Activated naive CD4-positive, alpha-beta T cell treated with anti-CD3 and anti-CD28 coated beads for 36 hours (primary cell): ENCODE data around the gene LCA5L. TPM values are rescaled to one million over a fixed set of nuclear protein-coding genes. Genes with fewer than 3 reads are reported as not detected.
A peak's percentile ranks its signal among the peaks of the same experiment; 100 is the strongest.

Experiments used
- CTCF ChIA-PET: fragments of 350-600 bp; sonication (Branson Sonifier 250); formaldehyde crosslinking; loops from one replicate; lab custom pipeline; 2021; ENCODE audit warnings: antibody characterized with exemption; lab: Charles Lee
- DNase-seq: peaks from one replicate; pipeline ENCODE4 v3.0.0-alpha.2; 2020
- H3K27ac Mint-ChIP-seq: one replicate; pipeline ENCODE4 v1.8.0; 2021; ENCODE audit warnings: mild to moderate bottlenecking, mixed read lengths
- H3K27me3 Mint-ChIP-seq: one replicate; pipeline ENCODE4 v1.8.0; 2021; ENCODE audit warnings: low read depth, mixed read lengths
- H3K36me3 Mint-ChIP-seq: one replicate; pipeline ENCODE4 v1.8.0; 2021; ENCODE audit warnings: low read depth, mixed read lengths
- H3K4me1 Mint-ChIP-seq: one replicate; pipeline ENCODE4 v1.8.0; 2021; ENCODE audit warnings: low read depth, mixed read lengths
- H3K4me3 Mint-ChIP-seq: one replicate; pipeline ENCODE4 v1.8.0; 2021; ENCODE audit warnings: mild to moderate bottlenecking, moderate library complexity, mixed read lengths
- H3K9me3 Mint-ChIP-seq: one replicate; pipeline ENCODE4 v1.8.0; 2021; ENCODE audit warnings: mixed read lengths
- intact Hi-C: fragments of 100-400 bp; cut with micrococcal nuclease; formaldehyde crosslinking; loops from one replicate; pipeline ENCODE4 v1.15.1; 2023
- total RNA-seq, 2 experiments: library from RNA; stranded (reverse); gene quantifications; one replicate each; pipeline ENCODE4 v1.2.3, GENCODE V29; 2021

Gene LCA5L
- under 1 TPM in 1 of 2 experiments, not detected in 1; 0.26 TPM for total RNA-seq

DNA sequence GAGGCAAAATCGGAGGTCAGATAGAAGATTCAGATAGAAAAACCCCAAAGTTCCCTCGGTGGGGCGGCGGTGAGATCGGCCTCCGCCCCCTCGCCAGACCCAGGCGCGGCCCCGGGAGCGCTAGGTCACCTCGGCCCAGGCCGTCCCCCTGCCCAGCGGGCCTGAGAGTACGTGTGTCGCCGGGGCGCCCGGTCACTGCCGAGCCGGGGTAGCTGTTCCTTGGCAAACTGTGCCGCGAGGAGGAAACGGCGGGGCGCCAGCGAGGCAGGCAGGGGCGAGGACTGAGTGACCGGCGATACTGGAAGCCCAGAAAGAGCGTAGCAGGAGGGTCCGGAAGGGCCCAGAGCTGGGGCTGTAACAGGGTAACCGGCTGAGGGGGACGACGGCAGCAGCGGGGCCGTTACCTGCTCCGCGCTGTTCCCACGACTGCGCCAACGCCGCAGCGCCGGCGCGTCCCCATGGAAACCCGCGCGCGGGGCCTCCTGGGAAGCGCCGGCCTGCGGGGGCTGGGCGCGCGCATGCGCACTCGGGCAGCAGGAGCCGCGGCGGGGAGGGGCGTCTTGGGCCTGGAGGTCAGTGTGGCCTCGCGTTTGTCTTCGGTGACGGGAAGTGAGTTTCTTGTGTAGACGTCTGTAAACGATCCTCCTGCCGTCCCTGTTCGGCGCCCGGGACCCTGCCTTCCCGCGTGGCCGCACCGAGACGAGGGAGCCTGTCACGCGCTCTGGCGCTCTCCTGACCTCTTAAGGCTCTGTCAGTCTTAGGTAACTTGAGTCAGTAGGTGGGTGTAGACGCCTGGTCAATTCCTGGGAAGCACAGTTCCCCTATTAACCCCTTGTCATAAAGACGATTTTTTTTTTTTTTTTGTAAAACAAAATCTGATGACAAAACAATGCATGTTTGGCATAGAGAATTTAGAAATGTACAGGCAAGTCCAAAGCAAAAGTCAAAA, at the start of gene LCA5L:
LCA5L (minus strand) TSS at position 458 of the 949 bp plus-strand sequence. CDS start 17,285 bp downstream, outside the sequence.
- no peaks in the 10 kb centered on the region for H3K9me3 Mint-ChIP-seq
- H3K4me3 Mint-ChIP-seq = peak within 1 kb of the TSS; percentile 95
- peaks cover 23% of the 10 kb centered on the region for H3K4me1 Mint-ChIP-seq
- peak; percentile 86 for DNase-seq
- H3K36me3 Mint-ChIP-seq = no peaks in the 10 kb centered on the region
- CTCF ChIA-PET = interaction anchor here (0.7 to 1.1 kb wide), 2 partner anchors 16 to 784 kb away, joined by 3 to 4 read pairs; no protein-coding TSS in a partner anchor
- H3K27ac Mint-ChIP-seq = peak within 1 kb of the TSS; percentile 94
- intact Hi-C loops = loop anchor here (1.0 to 10.0 kb wide), 6 partner anchors 58 to 711 kb away; partner anchors contain the start of genes HMGN1 and PSMG1
- H3K27me3 Mint-ChIP-seq = peaks cover 9% of the 10 kb centered on the region

- CTCF ChIA-PET = no interaction called here
- H3K9me3 Mint-ChIP-seq = peaks cover 7% of the 10 kb centered on the region
- no peak for DNase-seq
- H3K27ac Mint-ChIP-seq = no peak overlapping the region
- intact Hi-C loops = no loop called here
- no peaks in the 10 kb centered on the region for H3K36me3 Mint-ChIP-seq
- no peaks in the 10 kb centered on the region for H3K4me1 Mint-ChIP-seq
- H3K27me3 Mint-ChIP-seq = no peaks in the 10 kb centered on the region
- no peak overlapping the region for H3K4me3 Mint-ChIP-seq
Measured at GRCh38 chr21:39489380-39489924, 43.9 kb upstream of the LCA5L start.

- H3K4me1 Mint-ChIP-seq = no peaks in the 10 kb centered on the region
- no peak for DNase-seq
- no peaks in the 10 kb centered on the region for H3K36me3 Mint-ChIP-seq
- no peak overlapping the region for H3K27ac Mint-ChIP-seq
- no peak overlapping the region for H3K4me3 Mint-ChIP-seq
- H3K9me3 Mint-ChIP-seq = no peaks in the 10 kb centered on the region
- H3K27me3 Mint-ChIP-seq = no peaks in the 10 kb centered on the region
- CTCF ChIA-PET = no interaction called here
- intact Hi-C loops = no loop called here
Measured at GRCh38 chr21:39484711-39485276, 39.2 kb upstream of the LCA5L start.

GRCh38 chr21:39483917-39484316, 38.3 kb upstream of the LCA5L start:
- intact Hi-C loops = no loop called here
- Mint-ChIP-seq H3K27ac (no peak overlapping the region), H3K4me1 (no peaks in the 10 kb centered on the region), H3K36me3 (no peaks in the 10 kb centered on the region), H3K9me3 (no peaks in the 10 kb centered on the region), H3K27me3 (no peaks in the 10 kb centered on the region), H3K4me3 (no peak overlapping the region)
- DNase-seq = no peak
- CTCF ChIA-PET = no interaction called here

DNA sequence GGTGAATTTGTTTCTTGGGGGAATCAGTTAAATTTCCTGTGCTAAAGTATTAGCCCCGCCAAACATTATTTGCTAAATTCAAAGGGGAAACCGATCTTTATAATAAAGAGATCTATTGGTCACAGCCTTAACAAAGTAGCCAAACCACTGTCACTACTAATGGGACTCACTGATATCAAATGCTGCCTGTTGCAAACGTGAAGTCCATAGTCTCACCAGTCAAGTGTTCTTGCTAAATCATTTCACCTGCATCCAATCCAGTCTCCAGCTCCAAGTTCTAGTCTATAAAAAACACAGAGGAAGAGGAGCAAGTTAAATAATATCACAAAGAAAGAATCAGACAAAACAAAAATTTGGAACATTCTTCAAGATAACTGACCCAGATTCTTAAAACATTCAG, 36.3 kb upstream of the LCA5L start:
- no peak overlapping the region for H3K27ac Mint-ChIP-seq
- no peak overlapping the region for H3K4me3 Mint-ChIP-seq
- no peak for DNase-seq
- no peaks in the 10 kb centered on the region for H3K9me3 Mint-ChIP-seq
- no peaks in the 10 kb centered on the region for H3K4me1 Mint-ChIP-seq
- H3K27me3 Mint-ChIP-seq = no peaks in the 10 kb centered on the region
- intact Hi-C loops = no loop called here
- H3K36me3 Mint-ChIP-seq = no peaks in the 10 kb centered on the region
- CTCF ChIA-PET = no interaction called here

DNA sequence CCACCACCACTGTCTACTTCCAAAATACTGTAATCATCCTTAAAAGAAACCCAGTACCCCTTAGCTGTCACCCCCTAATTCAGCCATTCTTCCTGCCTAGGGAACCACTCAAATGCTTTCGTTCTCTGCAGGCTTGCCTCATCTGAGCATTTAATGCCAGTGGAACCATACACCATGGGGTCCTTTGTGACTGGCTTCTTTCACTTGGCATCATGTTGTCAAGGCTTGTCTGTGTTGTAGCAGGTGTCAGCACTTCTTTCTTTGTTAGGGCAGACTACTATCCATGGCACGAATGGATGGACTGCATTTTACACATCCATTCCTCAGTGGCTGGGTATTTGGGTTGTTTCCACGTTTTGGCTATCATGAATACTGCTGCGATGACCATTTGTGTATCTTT, 34.7 kb upstream of the LCA5L start:
- Mint-ChIP-seq H3K4me3 (no peak overlapping the region), H3K4me1 (no peaks in the 10 kb centered on the region), H3K27me3 (no peaks in the 10 kb centered on the region), H3K36me3 (peaks cover 4% of the 10 kb centered on the region), H3K9me3 (no peaks in the 10 kb centered on the region), H3K27ac (no peak overlapping the region)
- DNase-seq = no peak
- CTCF ChIA-PET = no interaction called here
- intact Hi-C loops = no loop called here

DNA sequence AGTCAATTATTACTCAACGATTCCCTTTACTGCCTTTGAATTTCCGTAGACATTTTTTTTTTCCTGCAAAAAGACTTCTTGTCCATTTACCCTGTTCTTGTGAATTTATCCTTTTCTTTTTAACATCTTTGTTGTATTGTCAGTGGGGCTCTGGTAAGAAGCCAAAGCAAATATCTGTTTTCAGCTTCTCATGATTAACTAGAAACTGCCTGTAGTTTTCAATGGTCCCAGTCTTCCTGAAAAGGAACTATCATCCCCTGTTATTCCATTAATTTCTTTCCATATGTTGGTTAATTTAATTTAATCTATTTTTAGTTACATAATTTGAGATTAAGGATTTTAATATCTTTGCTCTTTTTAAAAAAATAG, 34.2 kb upstream of the LCA5L start:
- Mint-ChIP-seq H3K36me3 (peaks cover 4% of the 10 kb centered on the region), H3K27me3 (no peaks in the 10 kb centered on the region)

DNA sequence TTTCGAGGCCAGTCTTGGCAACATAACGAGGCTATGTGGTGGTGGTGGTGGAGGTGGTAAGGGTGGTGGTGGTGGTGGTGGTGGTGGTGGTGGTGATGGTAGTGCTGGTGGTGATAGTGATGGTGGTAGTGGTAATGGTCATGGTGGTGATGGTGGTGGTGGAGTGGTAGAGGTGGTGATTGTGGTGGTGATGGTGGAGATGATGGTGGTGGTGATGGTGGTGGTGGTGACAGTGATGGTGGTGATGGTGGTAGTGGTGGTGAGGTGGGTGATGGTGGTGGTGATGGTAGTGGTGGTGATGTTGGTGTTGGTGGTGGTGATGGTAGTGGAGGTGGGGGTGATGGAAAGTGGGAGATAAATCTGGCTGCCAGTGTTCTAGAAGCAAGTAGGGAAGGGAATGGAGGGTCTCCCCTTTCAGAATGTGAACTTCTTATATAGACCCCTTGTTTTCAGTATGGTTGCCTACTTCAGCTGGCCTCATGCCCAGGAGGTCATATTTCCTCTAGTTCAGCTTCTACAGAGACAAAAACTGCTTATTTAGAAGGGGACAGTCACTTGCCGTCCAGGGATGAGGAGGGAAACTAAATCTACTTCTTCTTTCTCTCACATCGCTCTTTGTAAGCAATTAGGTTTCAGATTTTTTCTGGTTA, 33.7 kb upstream of the LCA5L start:
- Mint-ChIP-seq H3K4me3 (no peak overlapping the region), H3K4me1 (no peaks in the 10 kb centered on the region), H3K9me3 (no peaks in the 10 kb centered on the region), H3K27ac (no peak overlapping the region), H3K36me3 (peaks cover 4% of the 10 kb centered on the region), H3K27me3 (no peaks in the 10 kb centered on the region)
- intact Hi-C loops = no loop called here
- CTCF ChIA-PET = no interaction called here
- no peak for DNase-seq

More for the DNA sequence above, 34.2 kb upstream of the LCA5L start:
- CTCF ChIA-PET = no interaction called here
- no peaks in the 10 kb centered on the region for H3K9me3 Mint-ChIP-seq
- intact Hi-C loops = no loop called here
- no peak for DNase-seq
- H3K4me3 Mint-ChIP-seq = no peak overlapping the region
- no peak overlapping the region for H3K27ac Mint-ChIP-seq
- H3K4me1 Mint-ChIP-seq = no peaks in the 10 kb centered on the region

DNA sequence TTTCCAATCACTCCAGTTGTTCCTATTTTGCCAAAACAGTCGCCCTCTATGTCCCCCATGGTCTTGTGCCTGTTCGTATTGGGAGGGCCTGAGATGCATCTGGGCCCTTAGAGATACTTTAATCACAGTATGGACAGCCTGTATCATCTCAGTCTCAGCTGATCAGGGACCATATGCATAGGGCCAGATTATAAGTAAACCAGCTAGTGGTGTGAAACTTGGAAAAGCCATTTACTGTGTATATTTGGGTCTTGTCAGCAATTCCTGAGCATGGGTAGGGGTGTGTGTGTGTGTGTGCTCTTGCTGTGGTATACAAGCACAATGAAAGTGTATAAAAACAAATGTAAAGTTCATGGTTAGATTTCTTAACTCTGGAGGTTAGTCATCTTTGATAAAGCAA, 29.0 kb upstream of the LCA5L start:
- H3K27ac Mint-ChIP-seq = no peak overlapping the region
- H3K9me3 Mint-ChIP-seq = no peaks in the 10 kb centered on the region
- H3K4me3 Mint-ChIP-seq = no peak overlapping the region
- intact Hi-C loops = no loop called here
- CTCF ChIA-PET = interaction anchor here (0.6 kb wide), 1 partner anchor 13 kb away, joined by 3 read pairs; no protein-coding TSS in a partner anchor
- H3K27me3 Mint-ChIP-seq = no peaks in the 10 kb centered on the region
- peaks cover 4% of the 10 kb centered on the region for H3K36me3 Mint-ChIP-seq
- H3K4me1 Mint-ChIP-seq = no peaks in the 10 kb centered on the region
- no peak for DNase-seq

DNA sequence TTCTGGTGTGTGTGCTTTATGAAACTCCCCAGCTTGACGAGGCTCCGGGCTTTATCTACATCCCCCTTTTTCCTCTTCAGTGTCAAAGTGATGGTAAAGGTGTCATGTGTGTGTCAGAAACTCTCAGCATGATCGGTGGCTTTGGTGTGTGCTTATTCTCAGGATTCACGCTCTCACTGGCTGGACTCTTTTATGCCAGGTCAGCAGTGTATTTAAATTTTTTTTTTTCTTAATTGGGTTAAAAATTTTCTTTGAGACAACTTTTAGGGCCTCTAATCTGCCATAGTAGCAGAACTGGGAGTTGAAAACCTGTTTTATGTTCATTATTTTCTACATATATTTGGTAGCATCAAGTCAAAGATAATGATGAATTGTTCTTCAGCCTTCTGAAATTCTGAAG, 27.2 kb upstream of the LCA5L start:
- no peak for DNase-seq
- Mint-ChIP-seq H3K4me3 (no peak overlapping the region), H3K27me3 (no peaks in the 10 kb centered on the region), H3K36me3 (peaks cover 4% of the 10 kb centered on the region), H3K9me3 (no peaks in the 10 kb centered on the region), H3K27ac (no peak overlapping the region), H3K4me1 (no peaks in the 10 kb centered on the region)
- intact Hi-C loops = no loop called here
- CTCF ChIA-PET = no interaction called here

GRCh38 chr21:39471598-39471997, 26.0 kb upstream of the LCA5L start:
- DNase-seq = no peak
- intact Hi-C loops = no loop called here
- no peak overlapping the region for H3K27ac Mint-ChIP-seq
- H3K36me3 Mint-ChIP-seq = peaks cover 4% of the 10 kb centered on the region
- no peaks in the 10 kb centered on the region for H3K27me3 Mint-ChIP-seq
- no peak overlapping the region for H3K4me3 Mint-ChIP-seq
- CTCF ChIA-PET = interaction anchor here (0.6 kb wide), 1 partner anchor 635 kb away, joined by 3 read pairs; no protein-coding TSS in a partner anchor
- H3K9me3 Mint-ChIP-seq = no peaks in the 10 kb centered on the region
- H3K4me1 Mint-ChIP-seq = no peaks in the 10 kb centered on the region

DNA sequence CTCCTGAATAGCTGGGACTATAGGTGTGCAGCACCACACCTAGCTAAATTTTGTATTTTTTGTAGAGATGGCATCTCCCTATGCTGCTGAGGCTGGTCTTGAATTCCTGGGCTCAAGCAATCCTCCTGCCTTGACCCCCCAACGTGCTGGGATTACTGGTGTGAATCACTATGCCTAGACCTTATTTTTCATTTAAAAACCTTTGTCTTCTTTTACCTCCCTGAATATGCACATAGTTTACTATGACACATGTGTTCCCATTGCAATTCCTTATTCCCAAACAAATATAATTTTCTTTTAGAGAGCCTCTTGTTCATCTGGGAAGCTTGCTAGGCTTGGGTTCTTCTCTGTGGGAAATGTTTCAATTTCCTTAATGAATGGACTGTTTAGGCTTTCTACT, 23.0 kb upstream of the LCA5L start:
- Mint-ChIP-seq H3K27me3 (no peaks in the 10 kb centered on the region), H3K27ac (no peak overlapping the region), H3K36me3 (peaks cover 3% of the 10 kb centered on the region), H3K9me3 (peaks cover 2% of the 10 kb centered on the region), H3K4me1 (no peaks in the 10 kb centered on the region), H3K4me3 (no peak overlapping the region)
- intact Hi-C loops = no loop called here
- DNase-seq = no peak
- CTCF ChIA-PET = no interaction called here
